Amniotic stem cell (primary cell): Measurements from ENCODE around the gene OPRM1.
"Not testable (repeated sequence)": the region's sequence is repeated elsewhere in the genome, so short reads cannot be mapped to it uniquely, and the experiment has no call there.

Experiments
- DNase-seq: peaks from one replicate; lab custom pipeline; 2025; lab: John Stamatoyannopoulos, UW

OPRM1 gene

GRCh38 chr6:154039231-154039842 is at the start of gene OPRM1:
Gene OPRM1, plus strand, starts transcription at chr6:154039240. Its CDS starts 305 bp downstream, at chr6:154039545.
- no peak for DNase-seq

GRCh38 chr6:153989989-153990388 is 49.1 kb upstream of the OPRM1 start:
- DNase-seq = no peak

DNA sequence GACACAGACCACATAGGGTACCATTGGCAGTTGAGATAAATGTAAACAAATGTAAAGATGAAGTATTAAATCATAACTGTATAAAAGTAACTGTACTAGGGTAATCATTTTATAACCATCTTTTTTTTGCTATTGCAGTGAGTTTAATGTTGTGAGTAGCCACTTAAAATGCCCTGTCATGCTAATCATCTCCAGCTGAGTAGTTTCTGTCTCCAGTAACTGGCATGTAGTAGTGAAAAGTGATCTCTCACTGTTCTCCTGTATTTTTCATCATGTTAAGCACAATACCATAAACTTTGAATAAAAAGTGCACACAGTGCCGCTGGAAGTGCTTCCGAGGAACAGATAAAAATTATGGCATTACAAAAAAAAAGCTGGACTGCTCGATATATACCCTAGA is 45.0 kb upstream of the OPRM1 start:
- no peak for DNase-seq

- no peak for DNase-seq
Measured at GRCh38 chr6:153994811-153995210, 44.2 kb upstream of the OPRM1 start.

GRCh38 chr6:153997221-153997620 is 41.8 kb upstream of the OPRM1 start:
- DNase-seq = no peak

DNA sequence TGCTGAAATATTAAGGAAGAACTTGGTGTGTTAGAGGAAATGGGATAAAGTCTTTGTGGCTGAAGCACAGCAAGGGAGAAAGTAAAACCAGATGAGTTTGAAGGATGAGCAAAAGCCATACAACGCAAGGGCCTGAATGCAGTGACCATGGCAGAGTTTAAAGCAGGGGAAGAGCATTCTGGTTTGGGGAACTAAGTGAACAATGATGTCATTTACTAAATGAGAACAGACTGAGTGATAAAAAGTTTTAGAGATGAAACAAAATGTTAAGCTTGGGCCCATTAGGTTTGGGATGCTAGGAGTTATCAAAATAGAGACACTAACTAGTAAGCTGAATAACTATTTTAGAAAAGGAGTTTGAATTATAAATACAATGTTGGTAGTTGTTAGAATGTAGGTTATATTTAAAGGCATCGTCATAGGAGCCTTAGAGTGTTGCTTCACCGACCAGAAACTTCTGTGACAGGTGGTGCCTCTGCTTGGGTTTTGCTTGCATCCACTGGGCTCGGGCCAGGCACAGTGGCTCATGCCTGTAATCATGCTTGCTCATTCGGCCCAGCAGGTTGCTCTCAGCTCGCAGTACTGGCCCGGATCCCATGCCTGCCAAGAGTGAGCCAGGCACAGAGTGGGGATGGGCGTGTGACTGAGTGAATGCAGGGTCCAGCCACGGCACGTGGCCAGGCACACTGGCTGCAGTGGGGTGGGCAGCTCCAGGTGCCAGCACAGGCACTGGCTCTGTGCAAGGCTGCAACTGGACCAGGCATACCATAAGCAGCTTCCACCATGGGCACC is 37.4 kb upstream of the OPRM1 start:
- no peak for DNase-seq

DNA sequence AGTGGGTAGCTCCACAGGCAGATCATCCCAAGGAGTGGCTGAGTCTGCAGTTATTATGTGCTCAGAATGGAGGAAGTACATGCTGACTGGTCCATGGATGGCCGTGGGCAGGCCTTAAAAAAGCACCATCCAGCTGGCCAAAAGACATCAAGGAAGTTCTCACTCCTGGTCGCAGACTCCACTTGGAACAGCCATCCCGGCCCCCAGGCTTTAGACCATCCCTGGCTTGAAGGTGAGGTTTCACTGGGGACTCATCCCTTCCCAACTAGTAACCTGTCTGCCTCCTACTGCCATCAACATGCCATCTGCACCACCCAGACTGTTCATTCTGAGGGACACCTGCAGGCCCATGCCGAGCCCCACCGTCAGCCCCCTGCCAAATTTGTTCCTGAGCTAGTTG is 36.1 kb upstream of the OPRM1 start:
- DNase-seq = no peak

- DNase-seq = no peak
Measured at GRCh38 chr6:154010371-154010770, 28.7 kb upstream of the OPRM1 start.

DNA sequence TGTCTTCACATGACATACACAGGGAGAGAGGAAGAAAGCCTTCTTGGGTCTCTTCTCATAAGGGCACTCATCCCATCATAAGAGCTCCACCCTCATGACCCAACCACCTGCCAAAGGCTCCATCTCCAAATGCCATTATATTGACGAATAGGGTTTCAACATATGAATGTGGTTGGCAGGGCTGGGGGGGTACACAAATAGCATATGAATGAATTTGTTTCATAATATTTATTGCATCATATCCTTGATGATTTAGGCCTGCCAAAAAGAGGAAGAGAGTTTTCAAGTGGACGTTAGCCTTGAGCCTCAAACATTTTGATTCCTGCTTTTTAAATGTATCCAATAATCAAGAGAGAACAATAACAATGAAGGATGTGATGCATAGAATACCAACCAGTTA is 26.2 kb upstream of the OPRM1 start:
- DNase-seq = no peak

- no peak for DNase-seq
Measured at GRCh38 chr6:154017786-154018185, 21.3 kb upstream of the OPRM1 start.

DNA sequence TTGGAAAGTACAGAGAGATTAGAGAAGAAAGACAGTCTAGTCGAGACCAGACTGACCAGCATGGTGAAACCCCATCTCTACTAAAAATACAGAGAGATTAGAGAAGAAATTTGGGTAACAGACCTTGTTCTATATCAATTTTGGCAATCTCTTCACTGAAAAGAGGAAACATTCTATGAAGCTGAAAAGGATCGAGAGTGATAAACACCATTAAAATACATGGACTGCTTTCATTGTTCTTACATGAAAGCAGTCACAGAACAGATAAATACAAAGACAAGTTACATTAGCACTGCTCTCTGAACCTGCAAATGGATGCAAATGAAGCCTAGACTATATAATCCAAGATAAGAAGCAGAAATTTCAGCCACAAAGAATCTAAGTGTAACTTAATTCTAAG is 8.4 kb upstream of the OPRM1 start:
- no peak for DNase-seq

DNA sequence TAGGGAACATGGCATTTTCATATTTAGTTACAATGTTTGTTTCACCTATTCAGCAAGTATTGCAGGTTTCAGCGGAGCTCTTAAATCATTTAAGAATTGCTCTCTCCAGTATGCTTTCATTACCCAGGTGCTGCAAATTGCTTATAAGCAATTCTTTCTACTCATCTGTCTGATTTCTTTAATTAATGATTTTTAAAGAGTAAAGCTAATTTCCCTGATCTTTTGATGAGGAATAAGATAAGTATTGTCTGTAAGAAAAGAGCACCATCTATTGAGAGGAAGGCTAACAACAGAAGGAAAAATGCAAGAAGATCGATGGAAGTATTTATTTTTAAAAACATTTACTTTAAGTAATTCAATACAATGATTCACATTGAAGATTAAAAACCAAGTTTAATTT is 2.0 kb downstream of the OPRM1 start:
- DNase-seq = no peak

DNA sequence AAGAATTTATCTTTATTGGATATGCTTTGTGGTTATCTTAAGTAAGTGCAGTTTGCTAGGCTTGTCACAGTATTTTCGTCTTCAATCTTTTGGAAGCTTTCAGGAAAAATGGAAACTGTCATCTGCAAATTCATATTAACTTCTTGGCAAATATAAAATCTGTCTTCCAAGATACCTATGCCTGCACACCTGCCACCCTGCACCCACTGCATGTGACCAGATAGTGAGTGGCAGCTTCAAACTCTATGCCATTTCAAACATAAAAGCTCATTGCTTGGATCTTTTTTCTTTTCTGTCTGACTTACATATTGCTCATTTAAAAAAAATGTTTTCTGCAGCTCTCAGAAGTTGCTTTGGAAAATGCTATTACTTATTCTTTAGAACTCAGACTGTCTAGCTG is 14.1 kb downstream of the OPRM1 start:
- DNase-seq = no peak

- no peak for DNase-seq
Measured at GRCh38 chr6:154056536-154056935, 17.5 kb downstream of the OPRM1 start.

DNA sequence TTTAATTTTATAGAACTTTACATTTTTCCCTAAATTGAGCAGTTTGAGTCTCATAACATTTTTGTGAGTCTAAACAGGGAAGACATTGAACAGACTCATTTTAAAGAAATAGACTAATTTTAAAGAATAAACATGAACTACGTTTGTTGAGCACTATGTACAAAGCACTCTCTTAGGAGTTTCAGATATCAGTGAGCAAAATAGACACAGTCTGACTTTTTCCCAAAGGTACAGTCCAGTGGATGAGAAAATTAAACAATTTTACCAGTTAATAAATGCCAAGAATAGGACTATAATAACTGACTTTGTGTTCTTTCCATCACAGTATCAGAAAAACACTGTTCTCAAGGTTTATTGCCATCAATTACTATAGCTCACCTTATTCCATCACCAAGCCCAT is 18.1 kb downstream of the OPRM1 start:
- DNase-seq = no peak

DNA sequence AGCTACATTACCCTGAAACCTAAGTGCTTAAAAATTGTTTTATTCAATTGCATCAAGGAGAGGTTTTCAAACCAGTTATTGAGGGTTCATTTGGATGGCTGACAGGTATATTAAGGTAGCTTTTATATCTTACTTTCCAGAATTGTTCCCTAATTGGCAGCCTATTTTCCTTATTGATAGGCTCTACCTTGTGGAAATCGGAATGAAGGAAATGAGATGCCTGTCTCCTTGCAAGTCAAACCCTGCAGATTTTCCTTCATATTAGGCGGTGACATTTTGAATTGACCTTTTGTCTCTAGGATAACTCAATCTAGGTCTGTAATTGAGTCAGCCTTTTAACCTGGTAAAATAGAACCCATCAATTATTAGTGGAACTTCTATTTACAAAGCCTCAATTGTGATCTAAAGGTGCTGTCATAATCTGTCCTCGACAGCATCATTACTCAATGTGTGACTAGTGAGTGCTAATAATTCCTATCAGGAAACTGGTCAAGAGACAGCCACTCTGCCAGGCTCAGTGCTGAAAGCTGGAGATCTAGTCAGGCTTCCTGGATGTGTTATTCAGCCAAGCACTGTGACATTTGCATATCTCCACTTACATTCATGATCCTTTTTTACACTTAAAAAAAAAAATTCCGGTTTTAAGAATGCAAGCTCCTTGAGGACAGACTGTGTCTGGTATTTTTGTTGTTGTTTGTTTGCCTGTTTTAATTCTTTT is 20.1 kb downstream of the OPRM1 start:
- DNase-seq = no peak

DNA sequence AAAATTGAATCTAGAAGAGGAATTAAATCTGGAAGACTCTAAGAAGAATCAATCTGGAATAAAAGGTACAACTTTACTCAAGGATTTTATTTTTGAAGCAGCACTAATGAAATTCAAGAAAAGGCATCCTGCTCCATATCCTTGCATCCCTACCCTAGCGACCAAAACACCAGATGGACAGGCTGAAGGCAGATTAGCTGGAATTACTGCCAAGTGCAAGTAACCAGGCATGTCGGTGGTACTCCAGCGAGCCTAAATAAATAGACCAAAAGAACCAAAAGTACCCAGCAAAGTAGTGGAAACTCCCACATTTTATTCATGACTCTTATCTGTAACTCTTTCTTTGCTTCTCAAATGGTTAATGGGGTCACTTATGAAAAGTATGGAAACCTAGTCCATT is 21.0 kb downstream of the OPRM1 start:
- no peak for DNase-seq

DNA sequence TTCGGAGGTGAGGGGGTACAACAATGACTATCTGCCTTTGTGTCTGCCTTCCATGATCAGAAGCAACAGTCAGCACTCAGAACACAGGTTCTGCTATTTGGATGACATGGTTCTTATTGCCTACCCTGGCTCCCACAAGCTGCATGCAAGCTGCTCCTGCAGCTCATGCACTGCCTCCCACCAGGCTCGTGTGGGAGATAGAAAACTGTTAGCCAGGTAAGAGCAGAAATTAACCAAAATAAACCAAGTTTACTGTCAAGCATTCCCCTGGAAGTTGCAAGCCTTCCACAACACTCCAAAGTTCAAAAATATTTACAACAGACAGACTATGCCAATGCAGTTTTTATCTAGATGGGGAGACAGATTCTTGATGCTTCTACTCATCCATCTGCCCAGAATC is 31.0 kb downstream of the OPRM1 start:
- no peak for DNase-seq

- no peak for DNase-seq
Measured at GRCh38 chr6:154070657-154071056, 31.6 kb downstream of the OPRM1 start.

- no peak for DNase-seq
Measured at GRCh38 chr6:154071236-154071635, 32.2 kb downstream of the OPRM1 start.

GRCh38 chr6:154071711-154072110 is 32.7 kb downstream of the OPRM1 start:
- no peak for DNase-seq

DNA sequence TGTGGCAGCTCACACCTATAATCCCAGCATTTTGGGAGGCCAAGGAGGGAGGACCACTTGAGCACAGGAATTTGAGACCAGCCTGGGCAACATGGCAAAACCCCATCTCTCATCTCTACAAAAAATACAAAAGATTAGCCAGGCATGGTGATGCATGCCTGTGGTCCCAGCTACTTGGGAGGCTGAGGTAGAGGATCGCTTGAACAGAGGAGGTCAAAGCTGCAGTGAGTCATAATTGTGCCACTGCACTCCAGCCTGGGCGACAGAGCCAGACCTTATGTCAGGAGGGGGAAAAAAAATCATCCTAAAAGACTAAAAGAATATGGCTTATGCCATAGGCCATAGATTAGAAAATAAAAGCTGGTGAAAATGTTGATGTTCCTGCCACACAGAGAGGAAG is 39.6 kb downstream of the OPRM1 start:
- not testable (repeated sequence) for DNase-seq
